Nephron (organoid): ENCODE measurements around the gene PROK2.

Source experiments
- H3K27ac Mint-ChIP-seq, 3 experiments: 2 replicates each; pipeline ENCODE4 v1.8.0; 2020; ENCODE audit warnings: mixed read lengths in 3 of 3, mild to moderate bottlenecking in 2 of 3, moderate library complexity in 1 of 3
- H3K27me3 Mint-ChIP-seq: 2 replicates; pipeline ENCODE4 v1.8.0; 2021; ENCODE audit warnings: low read depth, mild to moderate bottlenecking, moderate library complexity, mixed read lengths
- H3K36me3 Mint-ChIP-seq: 2 replicates; pipeline ENCODE4 v1.8.0; 2020; ENCODE audit warnings: low read depth, mixed read lengths
- H3K4me1 Mint-ChIP-seq: 2 replicates; pipeline ENCODE4 v1.8.0; 2020; ENCODE audit warnings: mixed read lengths
- H3K4me3 Mint-ChIP-seq, 3 experiments: 2 replicates each; pipeline ENCODE4 v1.8.0; 2020; ENCODE audit warnings: mild to moderate bottlenecking in 3 of 3, mixed read lengths in 3 of 3, moderate library complexity in 2 of 3
- H3K9me3 Mint-ChIP-seq: 2 replicates; pipeline ENCODE4 v1.8.0; 2020; ENCODE audit warnings: mixed read lengths
- TF ChIP-seq, protein P1 (sequence below), 3 experiments: fragments of 200-600 bp; sonication (generic); IDR thresholded peaks; one replicate each; pipeline ENCODE4 v1.5.0; 2021; ENCODE audit warnings: antibody characterized with exemption in 3 of 3; ENCODE audit not compliant: unreplicated experiment in 3 of 3

The PROK2 gene

DNA sequence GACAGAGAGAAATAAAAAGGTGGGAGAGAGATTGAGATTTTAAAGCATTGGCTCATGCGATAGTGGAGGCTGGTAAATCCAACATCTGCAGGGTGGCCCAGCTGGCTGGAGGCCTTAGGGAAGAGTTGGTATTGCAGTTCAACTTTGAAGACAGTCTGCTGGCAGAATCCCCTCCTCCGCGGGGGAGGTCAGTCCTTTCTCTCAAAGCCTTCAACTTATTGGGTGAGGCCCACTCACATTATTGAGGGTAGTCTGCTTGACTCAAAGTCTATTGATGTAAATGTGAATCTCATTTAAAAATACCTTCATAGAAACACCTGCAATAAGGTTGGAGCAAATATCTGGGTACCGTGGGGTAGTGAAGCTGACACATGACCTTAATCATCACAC is 31.8 kb upstream of the PROK2 start:
- H3K27ac Mint-ChIP-seq, result no peak overlapping the region
- no peaks in the 10 kb centered on the region for H3K36me3 Mint-ChIP-seq
- no peaks in the 10 kb centered on the region for H3K9me3 Mint-ChIP-seq
- H3K4me1 Mint-ChIP-seq, result no peaks in the 10 kb centered on the region
- no peak overlapping the region for H3K4me3 Mint-ChIP-seq
- TF ChIP-seq, protein P1, sequence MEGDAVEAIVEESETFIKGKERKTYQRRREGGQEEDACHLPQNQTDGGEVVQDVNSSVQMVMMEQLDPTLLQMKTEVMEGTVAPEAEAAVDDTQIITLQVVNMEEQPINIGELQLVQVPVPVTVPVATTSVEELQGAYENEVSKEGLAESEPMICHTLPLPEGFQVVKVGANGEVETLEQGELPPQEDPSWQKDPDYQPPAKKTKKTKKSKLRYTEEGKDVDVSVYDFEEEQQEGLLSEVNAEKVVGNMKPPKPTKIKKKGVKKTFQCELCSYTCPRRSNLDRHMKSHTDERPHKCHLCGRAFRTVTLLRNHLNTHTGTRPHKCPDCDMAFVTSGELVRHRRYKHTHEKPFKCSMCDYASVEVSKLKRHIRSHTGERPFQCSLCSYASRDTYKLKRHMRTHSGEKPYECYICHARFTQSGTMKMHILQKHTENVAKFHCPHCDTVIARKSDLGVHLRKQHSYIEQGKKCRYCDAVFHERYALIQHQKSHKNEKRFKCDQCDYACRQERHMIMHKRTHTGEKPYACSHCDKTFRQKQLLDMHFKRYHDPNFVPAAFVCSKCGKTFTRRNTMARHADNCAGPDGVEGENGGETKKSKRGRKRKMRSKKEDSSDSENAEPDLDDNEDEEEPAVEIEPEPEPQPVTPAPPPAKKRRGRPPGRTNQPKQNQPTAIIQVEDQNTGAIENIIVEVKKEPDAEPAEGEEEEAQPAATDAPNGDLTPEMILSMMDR (IDR thresholded peaks at IDR 0.05; ENCODE audit: unreplicated experiment in 3 of 3), result no peak
- H3K27me3 Mint-ChIP-seq, result peaks cover 9% of the 10 kb centered on the region

DNA sequence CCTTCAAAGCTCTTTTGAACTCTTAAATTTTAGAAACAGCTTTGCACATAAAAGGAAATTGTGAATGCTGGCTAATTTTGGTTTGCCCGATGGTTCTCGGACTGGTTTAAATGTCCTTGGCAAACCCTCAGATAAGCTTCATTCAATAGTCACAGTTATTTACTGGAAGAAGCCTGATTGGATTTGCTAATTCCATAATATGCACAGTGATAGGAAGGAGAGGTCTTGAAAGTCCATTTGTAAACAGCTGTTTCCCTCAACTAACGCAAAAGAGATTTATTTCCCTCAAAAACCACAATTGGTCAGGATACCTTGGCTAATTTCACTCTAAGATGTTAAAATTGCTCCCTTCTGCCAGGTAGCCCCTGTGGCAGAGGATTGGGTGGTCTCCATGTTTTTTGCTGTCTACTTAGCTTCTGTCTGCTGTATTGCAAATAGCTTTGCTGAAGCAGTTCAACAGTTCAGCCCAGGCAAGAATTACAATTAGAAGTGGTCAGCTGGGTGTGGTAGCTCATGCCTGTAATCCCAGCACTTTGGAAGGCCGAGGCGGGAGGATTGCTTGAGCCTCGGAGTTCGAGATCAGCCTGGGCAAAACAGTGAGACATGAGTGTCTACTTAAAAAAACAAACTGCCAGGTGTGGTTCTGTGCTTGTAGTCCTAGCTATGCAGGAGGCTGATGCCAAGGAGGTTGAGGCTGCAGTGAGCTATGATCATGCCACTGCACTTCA is 30.6 kb upstream of the PROK2 start:
- Mint-ChIP-seq H3K4me1 (no peaks in the 10 kb centered on the region), H3K27ac (no peak overlapping the region), H3K9me3 (no peaks in the 10 kb centered on the region), H3K27me3 (peaks cover 9% of the 10 kb centered on the region), H3K4me3 (no peak overlapping the region), H3K36me3 (no peaks in the 10 kb centered on the region)
- TF ChIP-seq, protein P1 (IDR thresholded peaks at IDR 0.05; ENCODE audit: unreplicated experiment in 3 of 3), result no peak

DNA sequence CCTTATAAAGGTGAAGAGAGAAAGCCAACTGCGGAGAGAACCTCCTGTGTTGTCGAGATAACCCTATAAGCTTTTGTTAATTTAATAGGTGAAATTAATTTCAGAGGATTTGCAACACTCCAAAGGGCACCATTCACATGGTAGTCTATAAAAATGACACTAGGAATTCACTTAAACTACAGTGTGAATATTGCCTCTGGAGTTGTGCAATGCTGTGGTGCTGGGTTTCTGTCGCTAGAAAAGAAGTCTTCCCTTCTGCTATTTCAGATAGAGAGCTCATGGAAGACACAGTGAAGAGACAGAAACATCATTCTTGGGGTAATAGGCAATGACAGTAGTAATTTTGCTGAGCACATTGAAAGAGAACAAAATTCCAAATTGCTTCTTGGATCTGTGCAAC is 28.8 kb upstream of the PROK2 start:
- no peaks in the 10 kb centered on the region for H3K9me3 Mint-ChIP-seq
- H3K36me3 Mint-ChIP-seq, result no peaks in the 10 kb centered on the region
- TF ChIP-seq, protein P1 (IDR thresholded peaks at IDR 0.05; ENCODE audit: unreplicated experiment in 3 of 3), result no peak
- H3K4me3 Mint-ChIP-seq, result no peak overlapping the region
- H3K27ac Mint-ChIP-seq, result no peak overlapping the region
- no peaks in the 10 kb centered on the region for H3K4me1 Mint-ChIP-seq
- peaks cover 9% of the 10 kb centered on the region for H3K27me3 Mint-ChIP-seq

DNA sequence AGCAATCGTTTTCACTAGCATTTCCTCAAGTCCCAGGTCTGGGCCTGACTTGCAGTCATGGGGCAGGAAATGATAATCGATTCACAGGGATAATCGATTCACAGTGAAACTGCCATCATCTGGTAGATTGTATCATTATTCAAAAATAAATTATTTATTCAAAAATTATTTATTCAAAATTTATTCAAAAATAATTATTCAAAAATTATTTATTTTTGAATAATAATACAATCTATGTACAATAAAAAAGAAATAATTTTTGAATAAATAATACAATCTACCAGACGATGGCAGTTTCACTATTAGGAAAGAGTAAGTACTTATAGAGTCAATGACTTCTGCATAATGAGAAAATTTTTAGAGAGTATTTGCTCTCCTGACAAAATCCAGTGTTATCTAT is 28.1 kb upstream of the PROK2 start:
- Mint-ChIP-seq H3K4me1 (no peaks in the 10 kb centered on the region), H3K4me3 (no peak overlapping the region), H3K27ac (no peak overlapping the region), H3K27me3 (peaks cover 9% of the 10 kb centered on the region), H3K36me3 (no peaks in the 10 kb centered on the region), H3K9me3 (no peaks in the 10 kb centered on the region)
- TF ChIP-seq, protein P1 (IDR thresholded peaks at IDR 0.05; ENCODE audit: unreplicated experiment in 3 of 3), result no peak

DNA sequence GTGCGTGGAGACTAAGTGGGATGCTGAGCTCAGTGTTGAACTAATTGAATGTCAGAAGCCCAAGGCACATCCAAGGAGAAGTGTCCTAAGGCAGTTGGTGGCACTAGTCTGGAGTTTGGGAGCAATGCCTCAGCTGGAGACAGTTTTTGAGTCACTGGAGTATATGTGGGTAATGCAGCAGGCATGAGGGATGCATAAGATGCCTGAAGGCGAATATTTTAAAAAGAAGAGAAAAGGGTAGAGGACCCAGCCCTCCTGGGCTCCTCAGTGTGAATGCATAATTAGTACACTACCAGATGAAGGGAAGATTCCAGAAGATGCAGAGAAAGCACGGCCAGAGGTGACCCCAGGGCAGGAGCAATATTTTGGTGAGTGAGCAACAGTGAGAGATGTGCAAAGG is 25.1 kb upstream of the PROK2 start:
- no peaks in the 10 kb centered on the region for H3K36me3 Mint-ChIP-seq
- H3K9me3 Mint-ChIP-seq, result no peaks in the 10 kb centered on the region
- no peak overlapping the region for H3K27ac Mint-ChIP-seq
- TF ChIP-seq, protein P1 (IDR thresholded peaks at IDR 0.05; ENCODE audit: unreplicated experiment in 3 of 3), result no peak
- H3K4me1 Mint-ChIP-seq, result no peaks in the 10 kb centered on the region
- H3K27me3 Mint-ChIP-seq, result peaks cover 3% of the 10 kb centered on the region
- H3K4me3 Mint-ChIP-seq, result no peak overlapping the region

DNA sequence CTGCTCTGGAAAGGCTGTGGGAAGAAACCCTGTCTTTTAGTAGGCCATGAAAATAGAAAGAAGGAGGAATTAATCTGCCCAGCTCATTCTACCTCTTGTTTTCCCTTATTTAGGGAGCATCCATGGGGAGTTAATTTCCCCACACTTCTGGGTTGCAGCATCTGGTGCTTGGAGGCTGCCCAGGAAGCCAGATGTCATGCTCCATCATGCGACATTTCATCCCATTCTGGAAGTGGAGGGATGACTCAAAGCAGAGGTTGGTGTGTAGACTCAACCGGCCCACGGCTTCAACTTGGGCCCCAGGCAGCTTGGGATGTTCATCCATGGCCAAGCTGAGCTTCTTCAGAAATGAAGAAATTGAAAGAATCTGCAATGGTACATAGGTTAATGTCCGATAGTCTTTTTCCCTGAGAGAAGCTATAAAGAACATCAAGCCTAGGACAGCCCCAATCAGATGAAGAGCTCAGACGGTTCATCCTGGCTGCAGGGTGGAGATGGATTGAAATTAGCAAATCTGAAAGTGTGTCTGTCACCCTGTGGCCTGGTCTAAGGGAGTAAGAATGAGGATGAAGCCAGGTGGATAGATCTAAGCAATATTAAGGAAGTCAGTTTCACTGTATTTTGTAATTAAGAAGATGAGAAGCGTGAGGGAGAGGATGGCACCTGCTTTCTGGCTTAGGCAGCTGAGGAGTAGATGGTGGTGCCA is 24.5 kb upstream of the PROK2 start:
- no peak overlapping the region for H3K4me3 Mint-ChIP-seq
- TF ChIP-seq, protein P1 (IDR thresholded peaks at IDR 0.05; ENCODE audit: unreplicated experiment in 3 of 3), result no peak
- H3K36me3 Mint-ChIP-seq, result no peaks in the 10 kb centered on the region
- H3K4me1 Mint-ChIP-seq, result no peaks in the 10 kb centered on the region
- no peaks in the 10 kb centered on the region for H3K9me3 Mint-ChIP-seq
- H3K27ac Mint-ChIP-seq, result no peak overlapping the region
- peaks cover 3% of the 10 kb centered on the region for H3K27me3 Mint-ChIP-seq
